ENCODE data around the gene RBM14.
"Not testable (repeated sequence)": the region's sequence is repeated elsewhere in the genome, so short reads cannot be mapped to it uniquely, and the experiment has no call there.

The RBM14 gene

GRCh38 chr11:66638177-66639065 lies 22.0 kb downstream of the RBM14 start, which contains the start of gene RBM4:
Gene RBM4, plus strand, starts transcription at chr11:66638703. Its CDS starts 1,009 bp downstream, at chr11:66639712.
- peak; percentile 99 for DNase-seq

GRCh38 chr11:66639066-66639813 lies 22.8 kb downstream of the RBM14 start:
- DNase-seq, result peak; percentile 63

GRCh38 chr11:66639814-66640340 lies 23.4 kb downstream of the RBM14 start:
- DNase-seq, result not testable (repeated sequence)

DNA sequence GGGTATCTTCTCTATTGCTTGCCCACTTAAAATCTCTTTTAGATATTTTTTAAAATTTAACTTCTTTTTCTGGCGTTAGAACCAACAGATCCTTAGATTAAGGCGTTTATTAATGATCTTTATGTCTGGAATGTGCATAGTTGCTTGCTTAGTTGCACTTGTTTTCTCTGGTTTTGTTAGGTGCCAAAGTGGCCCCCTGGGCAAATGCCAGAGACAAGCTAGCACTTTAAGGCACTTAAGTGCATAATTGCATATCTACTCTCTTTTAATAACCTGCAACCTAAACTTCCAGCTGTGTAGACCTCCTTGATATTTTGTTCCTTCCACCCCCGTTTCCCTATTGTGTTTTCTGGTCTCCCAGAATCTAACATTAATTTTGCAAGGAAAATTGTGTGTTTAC lies 25.4 kb downstream of the RBM14 start:
- no peak for DNase-seq

DNA sequence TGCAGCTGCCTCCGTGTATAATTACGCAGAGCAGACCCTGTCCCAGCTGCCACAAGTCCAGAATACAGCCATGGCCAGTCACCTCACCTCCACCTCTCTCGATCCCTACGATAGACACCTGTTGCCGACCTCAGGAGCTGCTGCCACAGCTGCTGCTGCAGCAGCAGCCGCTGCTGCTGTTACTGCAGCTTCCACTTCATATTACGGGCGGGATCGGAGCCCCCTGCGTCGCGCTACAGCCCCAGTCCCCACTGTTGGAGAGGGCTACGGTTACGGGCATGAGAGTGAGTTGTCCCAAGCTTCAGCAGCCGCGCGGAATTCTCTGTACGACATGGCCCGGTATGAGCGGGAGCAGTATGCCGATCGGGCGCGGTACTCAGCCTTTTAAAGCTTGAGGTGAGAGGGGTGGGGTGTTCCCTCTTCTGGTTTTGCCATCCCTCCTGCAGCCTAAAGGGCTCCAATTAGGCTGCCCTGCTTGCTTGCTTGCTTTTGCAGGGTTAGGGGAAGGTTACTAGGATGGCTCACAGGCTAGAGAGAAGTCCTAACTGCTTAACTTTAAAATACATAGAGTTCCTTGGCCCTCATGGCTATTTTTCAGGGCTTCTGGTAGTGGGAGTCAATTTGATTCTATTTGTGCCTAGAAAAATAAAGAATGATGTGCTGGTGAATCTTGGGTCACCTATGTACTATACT lies 27.5 kb downstream of the RBM14 start:
- no peak for DNase-seq

- no peak for DNase-seq
Observed at GRCh38 chr11:66646828-66647227, 30.4 kb downstream of the RBM14 start.

GRCh38 chr11:66649903-66650302 lies 33.5 kb downstream of the RBM14 start:
- no peak for DNase-seq

GRCh38 chr11:66651016-66651415 lies 34.6 kb downstream of the RBM14 start:
- no peak for DNase-seq

- DNase-seq, result no peak
Observed at GRCh38 chr11:66652651-66653050, 36.2 kb downstream of the RBM14 start.

DNA sequence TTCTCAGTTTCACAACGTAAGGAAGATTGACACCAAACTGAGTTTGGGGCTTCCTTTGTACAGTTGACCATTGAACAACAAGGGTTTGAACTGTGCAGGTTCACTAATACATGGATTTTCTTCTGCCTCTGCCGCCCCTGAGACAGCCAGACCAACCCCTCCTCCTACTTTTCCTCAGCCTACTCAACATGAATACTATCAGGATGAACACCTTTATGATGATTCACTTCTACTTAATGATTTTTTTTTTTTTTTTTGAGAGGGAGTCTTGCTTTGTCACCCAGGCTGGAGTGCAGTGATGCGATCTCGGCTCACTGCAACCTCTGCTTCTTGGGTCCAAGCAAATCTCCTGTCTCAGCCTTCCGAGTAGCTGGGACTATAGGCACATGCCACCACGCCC lies 36.7 kb downstream of the RBM14 start:
- DNase-seq, result no peak

DNA sequence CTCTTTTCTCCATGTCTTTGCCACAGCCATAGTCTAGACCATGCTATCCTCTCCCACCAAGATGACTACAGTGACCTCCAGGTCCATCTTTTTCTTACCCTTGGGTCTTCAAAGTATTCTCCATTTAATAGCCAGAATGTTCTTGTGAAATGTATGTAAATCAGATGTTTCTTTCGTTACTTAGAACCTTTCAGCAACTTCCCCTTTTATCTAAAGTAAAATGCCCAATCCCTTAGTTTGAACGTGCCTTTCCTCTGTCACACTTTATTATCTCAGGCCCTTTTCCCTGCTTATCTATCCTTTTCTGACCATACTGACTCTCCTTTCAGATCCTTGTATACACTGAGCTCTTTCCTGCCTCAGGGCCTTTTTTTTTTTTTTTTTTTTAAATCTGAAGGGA lies 43.3 kb downstream of the RBM14 start:
- no peak for DNase-seq

DNA sequence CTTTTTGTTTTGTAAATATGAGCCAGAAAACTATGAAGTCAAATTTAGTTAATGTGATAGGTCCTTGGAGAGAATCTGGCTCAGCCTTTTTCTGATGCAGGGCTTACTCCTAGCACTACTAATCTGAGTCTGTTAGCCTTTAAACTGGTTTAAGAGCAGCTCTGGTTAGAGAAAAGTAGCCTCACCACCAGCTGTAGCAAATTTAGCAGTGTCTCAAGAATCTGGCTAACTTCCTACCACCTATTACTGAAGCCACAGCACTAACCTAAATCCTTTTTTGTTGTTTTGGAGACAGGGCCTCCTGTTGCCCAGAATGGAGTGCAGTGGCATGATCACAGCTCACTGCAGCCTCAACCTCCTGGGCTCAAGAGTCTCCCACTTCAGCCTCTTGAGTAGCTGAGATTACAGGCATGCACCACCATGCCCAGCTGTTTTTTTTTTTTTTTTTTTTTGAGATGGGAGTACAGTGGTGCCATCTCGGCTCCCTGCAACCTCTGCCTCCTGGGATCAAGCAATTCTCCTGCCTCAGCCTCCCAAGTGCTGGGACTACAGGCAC lies 47.4 kb downstream of the RBM14 start:
- DNase-seq, result no peak

DNA sequence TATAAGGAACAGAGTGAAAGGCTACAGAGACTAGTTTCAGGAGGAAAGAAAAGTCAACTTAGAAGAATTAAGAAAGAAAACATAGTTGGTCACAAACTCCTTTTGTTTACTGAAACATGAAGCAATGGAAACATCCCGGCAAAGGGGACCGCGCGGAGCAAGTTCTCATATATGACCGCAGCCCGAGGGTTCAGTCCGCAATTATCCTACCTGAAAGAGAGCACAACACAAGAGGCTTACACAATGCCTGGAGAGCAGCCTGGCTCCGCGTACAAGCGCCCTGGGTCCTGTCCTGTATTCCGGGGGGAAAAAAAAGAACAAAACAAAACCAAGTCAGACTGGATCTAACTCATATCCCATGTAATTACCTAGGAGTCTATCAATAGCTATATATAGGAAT lies 48.9 kb downstream of the RBM14 start:
- DNase-seq, result no peak

DNA sequence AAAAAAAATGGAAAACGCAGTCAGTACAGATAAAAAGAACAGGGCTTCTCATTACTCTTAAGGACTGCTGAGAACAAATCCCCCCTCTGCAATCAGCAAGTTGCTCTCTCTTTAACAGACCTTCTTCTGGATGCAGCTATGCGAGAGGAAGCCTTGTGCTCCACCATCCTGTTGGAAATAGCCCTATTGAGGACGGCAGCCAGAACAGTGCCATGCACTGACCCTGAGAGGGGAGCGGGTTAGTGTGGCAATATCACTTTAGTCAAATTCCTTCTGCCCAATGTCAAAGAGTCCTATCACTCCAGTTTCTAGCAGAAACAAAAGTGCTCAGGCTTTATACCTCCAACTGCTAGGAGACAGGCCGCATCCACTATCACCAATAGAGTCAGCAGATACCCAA lies 54.4 kb downstream of the RBM14 start:
- no peak for DNase-seq

GRCh38 chr11:66674964-66675602 lies 58.7 kb downstream of the RBM14 start:
- DNase-seq, result no peak

GRCh38 chr11:66676282-66676919 lies 60.0 kb downstream of the RBM14 start:
- no peak for DNase-seq

Measured in CD4-positive, alpha-beta T cell treated with Interleukin-10 for 1 hour (primary cell).